ENCODE results near the gene SIGLEC12. TPM values are rescaled to one million over a fixed set of nuclear protein-coding genes. Genes with fewer than 3 reads are reported as not detected.

The SIGLEC12 gene
- total and polyA plus RNA-seq, 12 donors, result 0.10 to 0.70 TPM; not detected in 10

GRCh38 chr19:51548213-51548651 lies 46.6 kb upstream of the SIGLEC12 start:
- WGBS, 2 donors, result 54 to 64% methylated on average over 5 of the region's 5 CpGs
- TF ChIP-seq CTCF (IDR thresholded peaks at IDR 0.05), result no peak
- Histone ChIP-seq H3K4me3 (no peak overlapping the region), H3K36me3 (no peaks in the 10 kb centered on the region), H3K27me3 (peaks cover 0 to 70% (median 48%) of the 10 kb centered on the region in 7 donors), H3K4me1 (peaks cover 0 to 4% (median 0%) of the 10 kb centered on the region in 9 donors), H3K9me3 (no peaks in the 10 kb centered on the region), H3K27ac (no peak overlapping the region)
- DNase-seq (no peak), ATAC-seq (no peak)
- intact Hi-C loops (cut with DNase I), result no loop called here

- WGBS, 2 donors, result 20 to 29% methylated on average over 7 of the region's 7 CpGs
- H3K4me3 ChIP-seq, result no peak overlapping the region
- no peak overlapping the region for H3K27ac ChIP-seq
- no peaks in the 10 kb centered on the region for H3K9me3 ChIP-seq
- H3K36me3 ChIP-seq, result no peaks in the 10 kb centered on the region
- peaks cover 0 to 72% (median 51%) of the 10 kb centered on the region in 7 donors for H3K27me3 ChIP-seq
- DNase-seq, result no peak
- TF ChIP-seq CTCF (IDR thresholded peaks at IDR 0.05), result no peak
- H3K4me1 ChIP-seq, result peaks cover 0 to 4% (median 0%) of the 10 kb centered on the region in 9 donors
- intact Hi-C loops (cut with DNase I), result no loop called here
- no peak for ATAC-seq
These were observed 46.0 kb upstream of the SIGLEC12 start for GRCh38 chr19:51547397-51548212.

GRCh38 chr19:51546650-51547396 lies 45.2 kb upstream of the SIGLEC12 start:
- Histone ChIP-seq H3K27ac (no peak overlapping the region), H3K4me3 (no peak overlapping the region), H3K9me3 (no peaks in the 10 kb centered on the region), H3K27me3 (peaks cover 0 to 72% (median 50%) of the 10 kb centered on the region in 7 donors), H3K4me1 (peaks cover 0 to 4% (median 0%) of the 10 kb centered on the region in 9 donors), H3K36me3 (no peaks in the 10 kb centered on the region)
- WGBS, 2 donors, result 39 to 56% methylated on average over 10 of the region's 10 CpGs
- TF ChIP-seq CTCF (IDR thresholded peaks at IDR 0.05), result no peak
- ATAC-seq (no peak), DNase-seq (no peak)
- intact Hi-C loops (cut with DNase I), result no loop called here

- Histone ChIP-seq H3K36me3 (no peaks in the 10 kb centered on the region), H3K4me1 (peaks cover 0 to 4% (median 0%) of the 10 kb centered on the region in 9 donors), H3K4me3 (no peak overlapping the region), H3K9me3 (no peaks in the 10 kb centered on the region), H3K27ac (no peak overlapping the region), H3K27me3 (peaks cover 0 to 78% (median 50%) of the 10 kb centered on the region in 7 donors)
- no peak for DNase-seq
- TF ChIP-seq CTCF (IDR thresholded peaks at IDR 0.05), result no peak
- ATAC-seq, result no peak
- 61 to 65% methylated on average over 5 of the region's 5 CpGs for WGBS, 2 donors
- intact Hi-C loops (cut with DNase I), result no loop called here
These were observed 44.6 kb upstream of the SIGLEC12 start for GRCh38 chr19:51546107-51546649.

All from heart right ventricle (tissue), 16 donors.